ENCODE data around the gene TBX4.
"Not testable (repeated sequence)": the region's sequence is repeated elsewhere in the genome, so short reads cannot be mapped to it uniquely, and the experiment has no call there.

TBX4 gene

GRCh38 chr17:61436273-61436672, 15.9 kb upstream of the TBX4 start:
- Mint-ChIP-seq H3K4me3 (no peak overlapping the region), H3K36me3 (ENCODE audit: low read depth) (no peaks in the 10 kb centered on the region), H3K9me3 (peaks cover 10% of the 10 kb centered on the region), H3K4me1 (ENCODE audit: low read depth) (no peaks in the 10 kb centered on the region), H3K27ac (no peak overlapping the region), H3K27me3 (ENCODE audit: low read depth) (peaks cover 48% of the 10 kb centered on the region)

GRCh38 chr17:61436995-61437704, 15.1 kb upstream of the TBX4 start:
- Mint-ChIP-seq H3K36me3 (ENCODE audit: low read depth) (no peaks in the 10 kb centered on the region), H3K27ac (no peak overlapping the region), H3K9me3 (peaks cover 10% of the 10 kb centered on the region), H3K4me1 (ENCODE audit: low read depth) (no peaks in the 10 kb centered on the region), H3K4me3 (no peak overlapping the region), H3K27me3 (ENCODE audit: low read depth) (peaks cover 48% of the 10 kb centered on the region)

- Mint-ChIP-seq H3K9me3 (peaks cover 10% of the 10 kb centered on the region), H3K27ac (no peak overlapping the region), H3K36me3 (ENCODE audit: low read depth) (no peaks in the 10 kb centered on the region), H3K27me3 (ENCODE audit: low read depth) (peaks cover 39% of the 10 kb centered on the region), H3K4me3 (no peak overlapping the region), H3K4me1 (ENCODE audit: low read depth) (no peaks in the 10 kb centered on the region)
Measured at GRCh38 chr17:61440697-61441096, 11.5 kb upstream of the TBX4 start.

- not testable (repeated sequence) for H3K9me3 Mint-ChIP-seq; H3K27ac Mint-ChIP-seq; H3K4me1 Mint-ChIP-seq (ENCODE audit: low read depth); H3K36me3 Mint-ChIP-seq (ENCODE audit: low read depth); H3K4me3 Mint-ChIP-seq
- peaks cover 45% of the 10 kb centered on the region for H3K27me3 Mint-ChIP-seq (ENCODE audit: low read depth)
Measured at GRCh38 chr17:61441507-61441906, 10.7 kb upstream of the TBX4 start.

GRCh38 chr17:61442136-61442775, 10.0 kb upstream of the TBX4 start:
- Mint-ChIP-seq H3K36me3 (ENCODE audit: low read depth) (no peaks in the 10 kb centered on the region), H3K27me3 (ENCODE audit: low read depth) (peaks cover 46% of the 10 kb centered on the region), H3K27ac (no peak overlapping the region), H3K9me3 (peaks cover 5% of the 10 kb centered on the region), H3K4me3 (no peak overlapping the region), H3K4me1 (ENCODE audit: low read depth) (no peaks in the 10 kb centered on the region)

GRCh38 chr17:61442878-61443474, 9.2 kb upstream of the TBX4 start:
- no peak overlapping the region for H3K27ac Mint-ChIP-seq
- peaks cover 42% of the 10 kb centered on the region for H3K27me3 Mint-ChIP-seq (ENCODE audit: low read depth)
- H3K36me3 Mint-ChIP-seq (ENCODE audit: low read depth) = no peaks in the 10 kb centered on the region
- no peak overlapping the region for H3K4me3 Mint-ChIP-seq
- no peaks in the 10 kb centered on the region for H3K9me3 Mint-ChIP-seq
- H3K4me1 Mint-ChIP-seq (ENCODE audit: low read depth) = no peaks in the 10 kb centered on the region

GRCh38 chr17:61443475-61443882, 8.7 kb upstream of the TBX4 start:
- Mint-ChIP-seq H3K27me3 (ENCODE audit: low read depth) (peaks cover 42% of the 10 kb centered on the region), H3K27ac (no peak overlapping the region)

GRCh38 chr17:61444075-61444474, 8.1 kb upstream of the TBX4 start:
- no peaks in the 10 kb centered on the region for H3K36me3 Mint-ChIP-seq (ENCODE audit: low read depth)
- no peaks in the 10 kb centered on the region for H3K4me1 Mint-ChIP-seq (ENCODE audit: low read depth)
- H3K9me3 Mint-ChIP-seq = no peaks in the 10 kb centered on the region
- H3K27me3 Mint-ChIP-seq (ENCODE audit: low read depth) = peaks cover 41% of the 10 kb centered on the region
- H3K27ac Mint-ChIP-seq = no peak overlapping the region
- H3K4me3 Mint-ChIP-seq = no peak overlapping the region

More at GRCh38 chr17:61443475-61443882, 8.7 kb upstream of the TBX4 start:
- H3K4me3 Mint-ChIP-seq = no peak overlapping the region
- no peaks in the 10 kb centered on the region for H3K4me1 Mint-ChIP-seq (ENCODE audit: low read depth)
- H3K36me3 Mint-ChIP-seq (ENCODE audit: low read depth) = no peaks in the 10 kb centered on the region
- no peaks in the 10 kb centered on the region for H3K9me3 Mint-ChIP-seq

GRCh38 chr17:61444831-61445230, 7.4 kb upstream of the TBX4 start:
- H3K27me3 Mint-ChIP-seq (ENCODE audit: low read depth) = peaks cover 36% of the 10 kb centered on the region
- no peak overlapping the region for H3K4me3 Mint-ChIP-seq
- no peaks in the 10 kb centered on the region for H3K9me3 Mint-ChIP-seq
- H3K36me3 Mint-ChIP-seq (ENCODE audit: low read depth) = no peaks in the 10 kb centered on the region
- H3K4me1 Mint-ChIP-seq (ENCODE audit: low read depth) = no peaks in the 10 kb centered on the region
- H3K27ac Mint-ChIP-seq = no peak overlapping the region

- H3K4me1 Mint-ChIP-seq (ENCODE audit: low read depth) = no peaks in the 10 kb centered on the region
- no peaks in the 10 kb centered on the region for H3K9me3 Mint-ChIP-seq
- no peak overlapping the region for H3K4me3 Mint-ChIP-seq
- peaks cover 37% of the 10 kb centered on the region for H3K27me3 Mint-ChIP-seq (ENCODE audit: low read depth)
- H3K36me3 Mint-ChIP-seq (ENCODE audit: low read depth) = peaks cover 2% of the 10 kb centered on the region
- H3K27ac Mint-ChIP-seq = no peak overlapping the region
Measured at GRCh38 chr17:61447358-61447757, 4.9 kb upstream of the TBX4 start.

GRCh38 chr17:61448042-61448441, 4.2 kb upstream of the TBX4 start:
- peaks cover 2% of the 10 kb centered on the region for H3K36me3 Mint-ChIP-seq (ENCODE audit: low read depth)
- peaks cover 44% of the 10 kb centered on the region for H3K27me3 Mint-ChIP-seq (ENCODE audit: low read depth)
- H3K27ac Mint-ChIP-seq = no peak overlapping the region
- no peaks in the 10 kb centered on the region for H3K9me3 Mint-ChIP-seq
- H3K4me1 Mint-ChIP-seq (ENCODE audit: low read depth) = no peaks in the 10 kb centered on the region
- H3K4me3 Mint-ChIP-seq = no peak overlapping the region

- H3K9me3 Mint-ChIP-seq; H3K4me3 Mint-ChIP-seq; H3K4me1 Mint-ChIP-seq (ENCODE audit: low read depth); H3K36me3 Mint-ChIP-seq (ENCODE audit: low read depth); H3K27ac Mint-ChIP-seq: not testable (repeated sequence)
- peaks cover 55% of the 10 kb centered on the region for H3K27me3 Mint-ChIP-seq (ENCODE audit: low read depth)
Measured at GRCh38 chr17:61449140-61449539, 3.1 kb upstream of the TBX4 start.

GRCh38 chr17:61449707-61450640, 2.2 kb upstream of the TBX4 start:
- Mint-ChIP-seq H3K27ac (no peak overlapping the region), H3K4me1 (ENCODE audit: low read depth) (peaks cover 4% of the 10 kb centered on the region), H3K9me3 (no peaks in the 10 kb centered on the region), H3K27me3 (ENCODE audit: low read depth) (peaks cover 56% of the 10 kb centered on the region), H3K4me3 (no peak overlapping the region), H3K36me3 (ENCODE audit: low read depth) (peaks cover 2% of the 10 kb centered on the region)

Measured in T-helper 1 cell treated with Interleukin-12 subunit alpha and Interleukin-12 subunit beta and Interleukin-4 antibody, amounts not matched to agents 30 μg/mL and 1 μg/mL, for 36 hours (primary cell).